ENCODE results near the gene KIF5C. TPM values are rescaled to one million over a fixed set of nuclear protein-coding genes. Genes with fewer than 3 reads are reported as not detected.

Gene KIF5C
- total RNA-seq, 1 donor from 2014 or later, result 63.1 TPM

- Histone ChIP-seq H3K27me3 (no peaks in the 10 kb centered on the region), H3K9me3 (ENCODE audit: low read depth) (no peaks in the 10 kb centered on the region), H3K79me2 (ENCODE audit: low read depth) (no peaks in the 10 kb centered on the region), H3K4me2 (no peak overlapping the region), H3K4me1 (no peaks in the 10 kb centered on the region), H3K9ac (no peak overlapping the region), H3K27ac (no peak overlapping the region), H4K20me1 (ENCODE audit: low read depth) (peaks cover 5% of the 10 kb centered on the region), H3K36me3 (peaks cover 14% of the 10 kb centered on the region), H2AFZ (replicated peaks) (no peak overlapping the region), H3K4me3 (no peak overlapping the region), H3F3A (ENCODE audit: low read depth) (peaks cover 5% of the 10 kb centered on the region)
- Mint-ChIP-seq H3K36me3 (peaks cover 34% of the 10 kb centered on the region), H3K9me3 (no peaks in the 10 kb centered on the region), H3K27ac (no peak overlapping the region), H3K4me1 (peaks cover 6% of the 10 kb centered on the region), H3K27me3 (ENCODE audit: insufficient read depth, low read depth) (peaks cover 2% of the 10 kb centered on the region), H3K4me3 (no peak overlapping the region)
- TF ChIP-seq EZH2phosphoT487 (IDR thresholded peaks at IDR 0.05) (no peak), EZH2 (IDR thresholded peaks at IDR 0.05) (no peak), CTCF (IDR thresholded peaks at IDR 0.05) (no peak)
- no peak for DNase-seq (ENCODE audit: low spot score)
Measured at GRCh38 chr2:148993351-148993750, 118.3 kb downstream of the KIF5C start.

GRCh38 chr2:148994341-148994740 lies 119.3 kb downstream of the KIF5C start:
- no peak overlapping the region for H3K4me2 ChIP-seq
- H3K4me1 ChIP-seq, result peaks cover 6% of the 10 kb centered on the region
- no peaks in the 10 kb centered on the region for H3K9me3 ChIP-seq (ENCODE audit: low read depth)
- H3K27ac Mint-ChIP-seq, result no peak overlapping the region
- H3K36me3 ChIP-seq, result peaks cover 14% of the 10 kb centered on the region
- H4K20me1 ChIP-seq (ENCODE audit: low read depth), result peaks cover 12% of the 10 kb centered on the region
- H3K9ac ChIP-seq, result no peak overlapping the region
- no peaks in the 10 kb centered on the region for H3K27me3 ChIP-seq
- DNase-seq (ENCODE audit: low spot score), result no peak
- TF ChIP-seq EZH2 (IDR thresholded peaks at IDR 0.05), result no peak
- TF ChIP-seq EZH2phosphoT487 (IDR thresholded peaks at IDR 0.05), result no peak
- TF ChIP-seq CTCF (IDR thresholded peaks at IDR 0.05), result no peak
- peaks cover 13% of the 10 kb centered on the region for H3F3A ChIP-seq (ENCODE audit: low read depth)
- no peaks in the 10 kb centered on the region for H3K9me3 Mint-ChIP-seq
- no peaks in the 10 kb centered on the region for H3K79me2 ChIP-seq (ENCODE audit: low read depth)
- peaks cover 32% of the 10 kb centered on the region for H3K36me3 Mint-ChIP-seq
- H3K4me1 Mint-ChIP-seq, result peaks cover 11% of the 10 kb centered on the region
- no peak overlapping the region for H3K4me3 ChIP-seq
- no peak overlapping the region for H2AFZ ChIP-seq (replicated peaks)
- no peak overlapping the region for H3K27ac ChIP-seq
- H3K4me3 Mint-ChIP-seq, result no peak overlapping the region
- no peaks in the 10 kb centered on the region for H3K27me3 Mint-ChIP-seq (ENCODE audit: insufficient read depth, low read depth)

- H4K20me1 ChIP-seq (ENCODE audit: low read depth), result peaks cover 12% of the 10 kb centered on the region
- no peak overlapping the region for H3K4me3 ChIP-seq
- no peaks in the 10 kb centered on the region for H3K79me2 ChIP-seq (ENCODE audit: low read depth)
- no peak overlapping the region for H3K27ac ChIP-seq
- H3K4me2 ChIP-seq, result no peak overlapping the region
- H3K9me3 ChIP-seq (ENCODE audit: low read depth), result no peaks in the 10 kb centered on the region
- DNase-seq (ENCODE audit: low spot score), result no peak
- no peaks in the 10 kb centered on the region for H3K27me3 ChIP-seq
- H3K27me3 Mint-ChIP-seq (ENCODE audit: insufficient read depth, low read depth), result no peaks in the 10 kb centered on the region
- peaks cover 15% of the 10 kb centered on the region for H3K4me1 Mint-ChIP-seq
- H3K4me1 ChIP-seq, result peaks cover 22% of the 10 kb centered on the region
- no peak overlapping the region for H3K9ac ChIP-seq
- H3K36me3 Mint-ChIP-seq, result peaks cover 39% of the 10 kb centered on the region
- H3K36me3 ChIP-seq, result peaks cover 17% of the 10 kb centered on the region
- H3K9me3 Mint-ChIP-seq, result no peaks in the 10 kb centered on the region
- no peak for TF ChIP-seq EZH2 (IDR thresholded peaks at IDR 0.05)
- TF ChIP-seq CTCF (IDR thresholded peaks at IDR 0.05), result no peak
- TF ChIP-seq EZH2phosphoT487 (IDR thresholded peaks at IDR 0.05), result no peak
- no peak overlapping the region for H3K27ac Mint-ChIP-seq
- H2AFZ ChIP-seq (replicated peaks), result no peak overlapping the region
- H3F3A ChIP-seq (ENCODE audit: low read depth), result peaks cover 20% of the 10 kb centered on the region
- no peak overlapping the region for H3K4me3 Mint-ChIP-seq
Measured at GRCh38 chr2:148996805-148997204, 121.8 kb downstream of the KIF5C start.
